ENCODE measurements around the gene FBXL17.

The FBXL17 gene

DNA sequence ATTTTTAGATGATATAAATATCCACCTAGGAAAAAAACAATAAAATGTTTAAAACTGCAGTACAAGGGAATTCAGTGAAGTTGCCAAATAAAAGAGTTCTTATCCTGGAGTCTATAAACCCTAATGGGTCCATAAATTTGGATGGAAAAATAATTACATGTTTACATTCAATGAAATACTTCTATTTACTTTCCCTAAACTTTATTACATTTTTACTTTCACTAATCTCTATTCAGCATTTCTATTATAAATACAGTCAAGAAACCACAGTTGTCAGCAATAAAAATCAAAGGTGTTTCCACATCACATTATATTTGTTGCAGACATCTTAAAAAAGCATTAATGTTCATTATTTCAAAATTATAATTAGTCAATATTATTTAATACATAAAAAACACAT, 118.6 kb downstream of the FBXL17 start:
- TF ChIP-seq POLR2AphosphoS5 (IDR thresholded peaks at IDR 0.05; ENCODE audit: low read depth, low read length): no peak
- TF ChIP-seq, protein P1, sequence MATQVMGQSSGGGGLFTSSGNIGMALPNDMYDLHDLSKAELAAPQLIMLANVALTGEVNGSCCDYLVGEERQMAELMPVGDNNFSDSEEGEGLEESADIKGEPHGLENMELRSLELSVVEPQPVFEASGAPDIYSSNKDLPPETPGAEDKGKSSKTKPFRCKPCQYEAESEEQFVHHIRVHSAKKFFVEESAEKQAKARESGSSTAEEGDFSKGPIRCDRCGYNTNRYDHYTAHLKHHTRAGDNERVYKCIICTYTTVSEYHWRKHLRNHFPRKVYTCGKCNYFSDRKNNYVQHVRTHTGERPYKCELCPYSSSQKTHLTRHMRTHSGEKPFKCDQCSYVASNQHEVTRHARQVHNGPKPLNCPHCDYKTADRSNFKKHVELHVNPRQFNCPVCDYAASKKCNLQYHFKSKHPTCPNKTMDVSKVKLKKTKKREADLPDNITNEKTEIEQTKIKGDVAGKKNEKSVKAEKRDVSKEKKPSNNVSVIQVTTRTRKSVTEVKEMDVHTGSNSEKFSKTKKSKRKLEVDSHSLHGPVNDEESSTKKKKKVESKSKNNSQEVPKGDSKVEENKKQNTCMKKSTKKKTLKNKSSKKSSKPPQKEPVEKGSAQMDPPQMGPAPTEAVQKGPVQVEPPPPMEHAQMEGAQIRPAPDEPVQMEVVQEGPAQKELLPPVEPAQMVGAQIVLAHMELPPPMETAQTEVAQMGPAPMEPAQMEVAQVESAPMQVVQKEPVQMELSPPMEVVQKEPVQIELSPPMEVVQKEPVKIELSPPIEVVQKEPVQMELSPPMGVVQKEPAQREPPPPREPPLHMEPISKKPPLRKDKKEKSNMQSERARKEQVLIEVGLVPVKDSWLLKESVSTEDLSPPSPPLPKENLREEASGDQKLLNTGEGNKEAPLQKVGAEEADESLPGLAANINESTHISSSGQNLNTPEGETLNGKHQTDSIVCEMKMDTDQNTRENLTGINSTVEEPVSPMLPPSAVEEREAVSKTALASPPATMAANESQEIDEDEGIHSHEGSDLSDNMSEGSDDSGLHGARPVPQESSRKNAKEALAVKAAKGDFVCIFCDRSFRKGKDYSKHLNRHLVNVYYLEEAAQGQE (IDR thresholded peaks at IDR 0.05; ENCODE audit: insufficient read depth in 1 of 2, low read depth in 2 of 2, low read length in 2 of 2): no peak
- no peak for TF ChIP-seq FOXP2 (optimal IDR thresholded peaks at IDR 0.05; ENCODE audit: borderline replicate concordance, extremely low read depth, extremely low read length, insufficient read depth)
- TF ChIP-seq TAF1 (IDR thresholded peaks at IDR 0.05; ENCODE audit: borderline replicate concordance, insufficient read depth, low read length): no peak
- TF ChIP-seq SIN3A (IDR thresholded peaks at IDR 0.05; ENCODE audit: borderline replicate concordance, insufficient read depth, low read length): no peak

DNA sequence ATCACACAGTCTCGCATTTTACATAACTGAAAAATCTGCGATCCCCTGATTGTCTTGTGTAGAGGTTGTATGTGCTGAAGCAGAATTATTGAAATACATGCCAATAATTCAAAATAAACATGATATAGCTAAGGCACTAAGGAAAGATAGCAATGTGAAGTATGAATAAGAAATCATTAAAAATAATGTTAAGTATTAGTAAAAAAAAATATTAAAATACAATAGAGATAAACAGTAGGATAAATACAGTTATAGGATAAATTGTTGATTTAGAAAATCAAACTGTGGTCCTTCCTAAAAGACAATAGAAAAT, 121.1 kb downstream of the FBXL17 start:
- TF ChIP-seq TAF1 (IDR thresholded peaks at IDR 0.05; ENCODE audit: borderline replicate concordance, insufficient read depth, low read length): no peak
- TF ChIP-seq, protein P1 (IDR thresholded peaks at IDR 0.05; ENCODE audit: insufficient read depth in 1 of 2, low read depth in 2 of 2, low read length in 2 of 2): no peak
- no peak for TF ChIP-seq POLR2AphosphoS5 (IDR thresholded peaks at IDR 0.05; ENCODE audit: low read depth, low read length)
- TF ChIP-seq FOXP2 (optimal IDR thresholded peaks at IDR 0.05; ENCODE audit: borderline replicate concordance, extremely low read depth, extremely low read length, insufficient read depth): no peak
- no peak for TF ChIP-seq SIN3A (IDR thresholded peaks at IDR 0.05; ENCODE audit: borderline replicate concordance, insufficient read depth, low read length)

DNA sequence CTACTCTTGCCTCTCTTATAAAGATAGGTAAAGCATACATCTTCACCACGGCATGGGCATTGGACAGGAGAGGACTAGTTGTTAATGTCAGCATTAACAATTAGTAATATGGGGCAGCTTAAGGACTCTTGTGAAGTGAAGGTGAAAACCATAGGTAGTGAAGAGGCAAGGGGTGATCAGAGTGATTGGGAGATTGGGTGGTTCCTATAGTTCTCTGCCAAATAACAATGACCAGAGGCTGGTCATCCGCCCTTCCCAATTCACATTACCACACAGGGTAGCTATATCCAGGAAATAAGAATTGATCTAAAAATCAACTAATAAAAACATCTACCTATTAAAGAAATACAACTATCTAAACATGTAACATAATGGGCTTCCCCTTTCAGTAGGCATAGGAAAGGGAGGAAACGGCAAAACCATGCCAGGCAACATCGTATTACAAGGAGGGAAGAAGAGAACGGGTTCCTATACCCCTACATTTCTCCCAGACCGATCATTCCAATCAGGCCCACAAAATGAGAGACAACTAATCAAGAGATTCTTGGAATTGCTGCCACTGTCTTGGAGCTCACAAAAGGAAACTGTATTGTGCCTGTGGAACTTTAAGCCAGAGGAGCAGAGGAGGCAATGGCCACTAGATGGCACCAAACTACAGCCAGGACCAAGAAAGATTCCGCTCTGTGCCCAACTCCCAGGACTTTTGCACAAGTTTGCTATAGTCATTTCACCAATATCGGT, 121.6 kb downstream of the FBXL17 start:
- TF ChIP-seq, protein P1 (IDR thresholded peaks at IDR 0.05; ENCODE audit: insufficient read depth in 1 of 2, low read depth in 2 of 2, low read length in 2 of 2): no peak
- TF ChIP-seq TAF1 (IDR thresholded peaks at IDR 0.05; ENCODE audit: borderline replicate concordance, insufficient read depth, low read length): no peak
- no peak for TF ChIP-seq POLR2AphosphoS5 (IDR thresholded peaks at IDR 0.05; ENCODE audit: low read depth, low read length)
- TF ChIP-seq SIN3A (IDR thresholded peaks at IDR 0.05; ENCODE audit: borderline replicate concordance, insufficient read depth, low read length): no peak
- TF ChIP-seq FOXP2 (optimal IDR thresholded peaks at IDR 0.05; ENCODE audit: borderline replicate concordance, extremely low read depth, extremely low read length, insufficient read depth): no peak

DNA sequence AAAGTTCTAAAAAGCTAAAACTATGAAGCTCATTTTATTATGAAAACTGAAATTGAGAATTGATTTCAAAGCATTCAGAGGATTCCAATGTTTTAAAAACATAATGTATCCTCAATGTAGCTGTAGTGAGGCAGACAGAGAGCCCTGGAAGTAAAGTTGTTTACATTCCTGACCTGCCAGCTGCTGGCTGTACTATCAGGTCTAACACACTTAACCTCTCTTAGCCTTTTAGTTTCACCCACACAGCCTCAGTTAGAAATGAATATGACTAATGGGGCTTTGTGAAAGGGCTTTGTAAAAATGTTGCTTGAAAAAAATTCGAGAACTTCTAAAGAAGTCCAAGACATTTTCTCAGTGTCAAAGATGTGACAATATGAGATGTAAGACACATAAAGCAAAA, 122.6 kb downstream of the FBXL17 start:
- TF ChIP-seq POLR2AphosphoS5 (IDR thresholded peaks at IDR 0.05; ENCODE audit: low read depth, low read length) (no peak), FOXP2 (optimal IDR thresholded peaks at IDR 0.05; ENCODE audit: borderline replicate concordance, extremely low read depth, extremely low read length, insufficient read depth) (no peak), SIN3A (IDR thresholded peaks at IDR 0.05; ENCODE audit: borderline replicate concordance, insufficient read depth, low read length) (no peak), TAF1 (IDR thresholded peaks at IDR 0.05; ENCODE audit: borderline replicate concordance, insufficient read depth, low read length) (no peak)
- TF ChIP-seq, protein P1 (IDR thresholded peaks at IDR 0.05; ENCODE audit: insufficient read depth in 1 of 2, low read depth in 2 of 2, low read length in 2 of 2): no peak
